Measurements from ENCODE around the gene RRBP1. TPM values are rescaled to one million over a fixed set of nuclear protein-coding genes. Genes with fewer than 3 reads are reported as not detected.

RRBP1 gene
- total RNA-seq, 2 donors from 2014 or later = 402 to 509 TPM

- H3K4me1 ChIP-seq = peaks cover 9% of the 10 kb centered on the region
- no peak for DNase-seq
- H3K27me3 ChIP-seq = no peaks in the 10 kb centered on the region
- no peak overlapping the region for H3K4me3 ChIP-seq
- H3K27ac ChIP-seq = no peak overlapping the region
- intact Hi-C loops (cut with DNase I) = no loop called here
- TF ChIP-seq CTCF (IDR thresholded peaks at IDR 0.05) = no peak
- H3K36me3 ChIP-seq = no peaks in the 10 kb centered on the region
- no peaks in the 10 kb centered on the region for H3K9me3 ChIP-seq
- H3K9ac ChIP-seq (ENCODE audit: low read depth in 2 of 2, low read length in 2 of 2) = no peak overlapping the region
Measured at GRCh38 chr20:17671011-17671410, 11.0 kb downstream of the RRBP1 start.

GRCh38 chr20:17669306-17669931 lies 12.6 kb downstream of the RRBP1 start:
- Histone ChIP-seq H3K9me3 (no peaks in the 10 kb centered on the region), H3K36me3 (no peaks in the 10 kb centered on the region), H3K27ac (no peak overlapping the region), H3K27me3 (no peaks in the 10 kb centered on the region), H3K4me1 (no peaks in the 10 kb centered on the region), H3K4me3 (no peak overlapping the region), H3K9ac (ENCODE audit: low read depth in 2 of 2, low read length in 2 of 2) (no peak overlapping the region)
- intact Hi-C loops (cut with DNase I) = no loop called here
- TF ChIP-seq CTCF (IDR thresholded peaks at IDR 0.05) = no peak
- no peak for DNase-seq

GRCh38 chr20:17668432-17668831 lies 13.6 kb downstream of the RRBP1 start:
- Histone ChIP-seq H3K36me3 (no peaks in the 10 kb centered on the region), H3K27me3 (no peaks in the 10 kb centered on the region), H3K9ac (ENCODE audit: low read depth in 2 of 2, low read length in 2 of 2) (no peak overlapping the region), H3K4me3 (no peak overlapping the region), H3K27ac (no peak overlapping the region), H3K9me3 (no peaks in the 10 kb centered on the region), H3K4me1 (no peaks in the 10 kb centered on the region)
- intact Hi-C loops (cut with DNase I) = no loop called here
- DNase-seq = no peak
- no peak for TF ChIP-seq CTCF (IDR thresholded peaks at IDR 0.05)

GRCh38 chr20:17667445-17667844 lies 14.6 kb downstream of the RRBP1 start:
- no peaks in the 10 kb centered on the region for H3K4me1 ChIP-seq
- no peak overlapping the region for H3K9ac ChIP-seq (ENCODE audit: low read depth in 2 of 2, low read length in 2 of 2)
- H3K27ac ChIP-seq = no peak overlapping the region
- no peak for TF ChIP-seq CTCF (IDR thresholded peaks at IDR 0.05)
- no peaks in the 10 kb centered on the region for H3K27me3 ChIP-seq
- no peaks in the 10 kb centered on the region for H3K9me3 ChIP-seq
- intact Hi-C loops (cut with DNase I) = no loop called here
- DNase-seq = no peak
- H3K36me3 ChIP-seq = no peaks in the 10 kb centered on the region
- H3K4me3 ChIP-seq = no peak overlapping the region

GRCh38 chr20:17666481-17666880 lies 15.6 kb downstream of the RRBP1 start:
- no peak for TF ChIP-seq CTCF (IDR thresholded peaks at IDR 0.05)
- Histone ChIP-seq H3K9ac (ENCODE audit: low read depth in 2 of 2, low read length in 2 of 2) (no peak overlapping the region), H3K9me3 (no peaks in the 10 kb centered on the region), H3K36me3 (no peaks in the 10 kb centered on the region), H3K4me1 (peaks cover 6% of the 10 kb centered on the region), H3K27ac (no peak overlapping the region), H3K4me3 (no peak overlapping the region), H3K27me3 (no peaks in the 10 kb centered on the region)
- DNase-seq = no peak
- intact Hi-C loops (cut with DNase I) = no loop called here

Measured in colonic mucosa (tissue), 4 donors.